Panc1 (cell line): ENCODE measurements around the gene ANK3. TPM values are rescaled to one million over a fixed set of nuclear protein-coding genes. Genes with fewer than 3 reads are reported as not detected.

ENCODE experiments used
- ATAC-seq: fragments of 200-7000 bp; cut with Tn5 transposase; 2 replicates; pipeline ENCODE4 v1.9.1; 2020; ENCODE audit warnings: mild to moderate bottlenecking, moderate library complexity
- BruUV-seq: library from RNA; stranded (reverse); fragments of 400-500 nt; replicated peaks from 2 replicates; lab custom pipeline; 2021; lab: Mats Ljungman, UMichigan
- CTCF ChIA-PET: fragments of 300-600 bp; sonication (Branson Sonifier 250); formaldehyde crosslinking; loops from one replicate; lab custom pipeline; 2022; ENCODE audit warnings: antibody characterized with exemption; lab: Charles Lee
- POLR2A ChIA-PET: fragments of 300-600 bp; sonication (Branson Sonifier 250); formaldehyde crosslinking; loops from one replicate; lab custom pipeline; 2022; ENCODE audit warnings: antibody characterized with exemption; lab: Charles Lee
- DNase-seq: peaks from one replicate; pipeline ENCODE4 v3.0.0-alpha.2; 2010; ENCODE audit warnings: low read depth, low spot score
- H3K27ac ChIP-seq: 2 replicates; pipeline ENCODE4 v1.5.1; 2011; ENCODE audit warnings: mild to moderate bottlenecking, low read length, inconsistent platforms
- H3K27me3 ChIP-seq: fragments of 200-500 bp; sonication (Bioruptor generic); 2 replicates; pipeline ENCODE4 v1.6.0; 2014; ENCODE audit warnings: low read length, inconsistent platforms; ENCODE audit not compliant: control insufficient read depth, insufficient read depth
- H3K36me3 ChIP-seq: fragments of 200-500 bp; sonication (Bioruptor generic); 2 replicates; pipeline ENCODE4 v1.5.1; 2014; ENCODE audit warnings: inconsistent platforms, mild to moderate bottlenecking, low read length, moderate library complexity; ENCODE audit not compliant: control insufficient read depth, insufficient read depth
- H3K4me1 ChIP-seq: 2 replicates; pipeline ENCODE4 v1.5.1; 2011; ENCODE audit warnings: inconsistent platforms, mild to moderate bottlenecking, low read length, moderate library complexity; ENCODE audit not compliant: control insufficient read depth, insufficient read depth
- H3K4me3 ChIP-seq, 2 experiments: 2 replicates each; pipeline ENCODE4 v1.5.1; 2011 to 2012; ENCODE audit warnings: low read depth in 2 of 2, low read length in 2 of 2, mild to moderate bottlenecking in 2 of 2, inconsistent platforms in 1 of 2, moderate library complexity in 1 of 2
- H3K9me3 ChIP-seq: fragments of 200-500 bp; sonication (Bioruptor generic); 2 replicates; pipeline ENCODE4 v1.5.1; 2014; ENCODE audit warnings: low read depth, mild to moderate bottlenecking, inconsistent platforms, low read length, moderate library complexity; ENCODE audit not compliant: control insufficient read depth, insufficient read depth
- CTCF ChIP-seq: fragments of 450-650 bp; IDR thresholded peaks from 2 replicates; pipeline ENCODE4 v1.5.1; 2017; ENCODE audit warnings: mild to moderate bottlenecking
- POLR2AphosphoS5 ChIP-seq: IDR thresholded peaks from 2 replicates; pipeline ENCODE4 v1.6.1; 2012; ENCODE audit warnings: mild to moderate bottlenecking, low read depth, low read length, moderate library complexity
- REST ChIP-seq, 2 experiments: IDR thresholded peaks; 2 replicates each; pipeline ENCODE4 v1.6.1; 2011 to 2012; ENCODE audit warnings: low read depth in 2 of 2, control low read depth in 1 of 2, low read length in 1 of 2, mild to moderate bottlenecking in 1 of 2, moderate library complexity in 1 of 2; ENCODE audit not compliant: insufficient read depth in 1 of 2
- SIN3A ChIP-seq: IDR thresholded peaks from 2 replicates; pipeline ENCODE4 v1.6.1; 2012; ENCODE audit warnings: low read depth, mild to moderate bottlenecking, low read length, moderate library complexity, borderline replicate concordance; ENCODE audit not compliant: insufficient read depth
- TCF7L2 ChIP-seq: IDR thresholded peaks from 2 replicates; pipeline ENCODE4 v1.6.1; 2011; ENCODE audit warnings: mild to moderate bottlenecking, low read depth, low read length, inconsistent platforms
- in situ Hi-C: cut with HindIII; loops from 2 replicates; pipeline ENCODE4 v1.10.0; 2016; ENCODE audit warnings: low sequenced_read_pairs, low pct_unique_long_range_greater_than_20kb
- intact Hi-C: fragments of 100-400 bp; cut with micrococcal nuclease; formaldehyde crosslinking; loops from one replicate; pipeline ENCODE4 v1.10.0; 2022; ENCODE audit not compliant: unreplicated experiment
- total RNA-seq: library from RNA; stranded (reverse); gene quantifications from one replicate; pipeline ENCODE4 v1.2.1, GENCODE V29; 2021; ENCODE audit not compliant: unreplicated experiment

Gene ANK3
- total RNA-seq, 1 experiment from 2014 or later, result 2.5 TPM

DNA sequence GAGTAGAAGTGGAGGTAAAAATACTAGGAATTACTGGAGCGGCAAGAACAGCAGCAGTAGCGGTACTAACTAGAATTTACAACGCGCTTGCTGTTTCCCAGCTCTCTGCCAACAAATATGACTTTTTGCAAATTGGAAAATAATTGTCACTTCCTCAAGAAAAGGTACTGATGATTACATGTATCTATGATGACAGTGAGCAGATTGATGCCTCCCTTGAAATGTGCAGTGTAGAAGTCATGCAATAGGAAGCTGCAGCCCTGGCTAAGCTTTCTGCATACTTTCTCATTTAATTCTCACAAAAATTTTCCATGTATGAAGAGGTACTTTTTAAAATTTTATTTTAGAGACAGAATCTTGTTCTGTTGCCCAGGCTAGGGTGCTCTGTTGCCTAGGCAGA lies 49.9 kb downstream of the ANK3 start:
- ATAC-seq (no peak), DNase-seq (no peak)
- TF ChIP-seq CTCF (no peak), REST (IDR thresholded peaks at IDR 0.05; ENCODE audit: insufficient read depth in 1 of 2, low read depth in 2 of 2, low read length in 1 of 2) (no peak), SIN3A (no peak), TCF7L2 (no peak), POLR2AphosphoS5 (no peak)
- intact Hi-C loops, result no loop called here
- Histone ChIP-seq H3K4me3 (no peak overlapping the region), H3K27ac (no peak overlapping the region), H3K4me1 (no peaks in the 10 kb centered on the region), H3K27me3 (peaks cover 2% of the 10 kb centered on the region; the same call in 1 of the 2 replicates), H3K36me3 (no peaks in the 10 kb centered on the region), H3K9me3 (no peaks in the 10 kb centered on the region)
- ChIA-PET CTCF (no interaction called here), POLR2A (no interaction called here)
- BruUV-seq, result no TSS peak
- in situ Hi-C loops, result no loop called here

GRCh38 chr10:60338786-60339185 lies 50.9 kb downstream of the ANK3 start:
- no TSS peak for BruUV-seq
- Histone ChIP-seq H3K9me3 (no peaks in the 10 kb centered on the region), H3K4me3 (no peak overlapping the region), H3K36me3 (no peaks in the 10 kb centered on the region), H3K4me1 (no peaks in the 10 kb centered on the region), H3K27ac (no peak overlapping the region), H3K27me3 (peaks cover 2% of the 10 kb centered on the region; the same call in 1 of the 2 replicates)
- ATAC-seq (no peak), DNase-seq (no peak)
- TF ChIP-seq POLR2AphosphoS5, result no peak
- TF ChIP-seq CTCF, result no peak
- no peak for TF ChIP-seq SIN3A
- TF ChIP-seq REST (IDR thresholded peaks at IDR 0.05; ENCODE audit: insufficient read depth in 1 of 2, low read depth in 2 of 2, low read length in 1 of 2), result no peak
- TF ChIP-seq TCF7L2, result no peak
- CTCF ChIA-PET, result no interaction called here
- POLR2A ChIA-PET, result interaction anchor here (0.6 kb wide), 1 partner anchor 236 kb away, joined by 3 read pairs; no protein-coding TSS in a partner anchor
- in situ Hi-C loops, result no loop called here
- intact Hi-C loops, result no loop called here
